Keratinocyte (primary cell): ENCODE measurements around the gene RFTN1. TPM values are rescaled to one million over a fixed set of nuclear protein-coding genes. Genes with fewer than 3 reads are reported as not detected.

ENCODE experiments used
- DNase-seq: peaks from one replicate; pipeline ENCODE4 v3.0.0-alpha.2; 2011; ENCODE audit warnings: low read depth, missing footprints, low spot score
- FAIRE-seq: peaks from 2 replicates; lab custom pipeline; 2011; peaks lifted over from hg19 to GRCh38; lab: Jason Lieb, UNC
- H2AFZ ChIP-seq: 2 replicates; pipeline ENCODE4 v1.6.0; 2012; ENCODE audit warnings: low read length, control low read depth, inconsistent platforms; ENCODE audit not compliant: control insufficient read depth
- H3K27ac ChIP-seq: 2 replicates; pipeline ENCODE4 v1.5.1; 2011; ENCODE audit warnings: low read length; ENCODE audit not compliant: control insufficient read depth, insufficient read depth
- H3K27me3 ChIP-seq: 3 replicates; pipeline ENCODE4 v1.6.0; 2011; ENCODE audit warnings: low read length; ENCODE audit not compliant: control insufficient read depth, insufficient read depth; ENCODE audit errors: extremely low read depth
- H3K36me3 ChIP-seq, 2 experiments: 2 replicates in 1 of 2; 3 replicates in 1 of 2; pipeline ENCODE4 v1.5.1; 2011; ENCODE audit warnings: low read length in 2 of 2, mild to moderate bottlenecking in 1 of 2; ENCODE audit not compliant: control insufficient read depth in 2 of 2, insufficient read depth in 2 of 2; ENCODE audit errors: extremely low read depth in 1 of 2
- H3K4me1 ChIP-seq: 3 replicates; pipeline ENCODE4 v1.5.1; 2011; ENCODE audit warnings: low read length; ENCODE audit not compliant: control insufficient read depth, insufficient read depth; ENCODE audit errors: extremely low read depth
- H3K4me2 ChIP-seq: 3 replicates; pipeline ENCODE4 v1.6.0; 2011; ENCODE audit warnings: low read depth, low read length; ENCODE audit not compliant: control insufficient read depth, insufficient read depth; ENCODE audit errors: extremely low read depth
- H3K4me3 ChIP-seq, 3 experiments: fragments of 200-600 bp in 1 of 3; sonication (generic) in 1 of 3; 2 replicates in 2 of 3; 3 replicates in 1 of 3; pipeline ENCODE4 v1.5.1; 2011 to 2016; ENCODE audit warnings: low read length in 3 of 3, mild to moderate bottlenecking in 3 of 3, control low read depth in 2 of 3, inconsistent platforms in 1 of 3, low read depth in 1 of 3, mixed read lengths in 1 of 3, mixed run types in 1 of 3, moderate library complexity in 1 of 3; ENCODE audit not compliant: control insufficient read depth in 2 of 3, insufficient read depth in 2 of 3; ENCODE audit errors: extremely low read depth in 1 of 3
- H3K79me2 ChIP-seq: 2 replicates; pipeline ENCODE4 v1.6.0; 2012; ENCODE audit warnings: low read length; ENCODE audit not compliant: control insufficient read depth, insufficient read depth
- H3K9ac ChIP-seq: 3 replicates; pipeline ENCODE4 v1.6.0; 2011; ENCODE audit warnings: low read length; ENCODE audit not compliant: control insufficient read depth, insufficient read depth; ENCODE audit errors: extremely low read depth
- H3K9me1 ChIP-seq: 3 replicates; pipeline ENCODE4 v1.6.0; 2011; ENCODE audit warnings: low read length; ENCODE audit not compliant: control insufficient read depth, insufficient read depth; ENCODE audit errors: extremely low read depth
- H3K9me3 ChIP-seq: 2 replicates; pipeline ENCODE4 v1.5.1; 2012; ENCODE audit warnings: low read depth, low read length; ENCODE audit not compliant: control insufficient read depth
- H4K20me1 ChIP-seq: 3 replicates; pipeline ENCODE4 v1.6.0; 2011; ENCODE audit warnings: low read length; ENCODE audit not compliant: control insufficient read depth, insufficient read depth; ENCODE audit errors: extremely low read depth
- EZH2 ChIP-seq: IDR thresholded peaks from one replicate; pipeline ENCODE4 v1.6.1; 2012; ENCODE audit warnings: inconsistent platforms, mild to moderate bottlenecking, low read length, moderate library complexity
- dilution Hi-C: fragments of 300-500 bp; cut with MboI; formaldehyde crosslinking; loops from one replicate; pipeline ENCODE4 v1.7.0; 2020; ENCODE audit warnings: low sequenced_read_pairs; ENCODE audit not compliant: extremely low pct_ligation_motif_present
- polyA plus RNA-seq, 5 experiments: library from polyadenylated mRNA; depleted of rRNA in 3 of 5; stranded (reverse) in 3 of 5; stranded (forward) in 1 of 5; unstranded in 1 of 5; fragments of >200 nt; gene quantifications; 1 replicate in 1 of 5; 2 replicates in 3 of 5; 3 replicates in 1 of 5; pipeline versions ENCODE4 v1.2.1 to v1.2.3, GENCODE V29; 2011 to 2012; ENCODE audit warnings: missing spikeins in 2 of 5, low read depth in 1 of 5, low replicate concordance in 1 of 5
- TF ChIP-seq, protein P1 (sequence below), 3 experiments: IDR thresholded peaks in 1 of 3; conservative IDR thresholded peaks in 1 of 3; optimal IDR thresholded peaks in 1 of 3; 2 replicates in 2 of 3; 3 replicates in 1 of 3; pipeline versions ENCODE3 to v1.5.1; 2011; ENCODE audit warnings: low read length in 3 of 3, mild to moderate bottlenecking in 3 of 3, moderate library complexity in 2 of 3, control low read depth in 1 of 3, inconsistent platforms in 1 of 3; ENCODE audit not compliant: insufficient read depth in 2 of 3; ENCODE audit errors: extremely low read depth in 1 of 3

The RFTN1 gene
- polyA plus RNA-seq, 1 donor (not counting 4 experiments of a cell fraction or from before 2014, with no cell fraction given), result 18.0 TPM

DNA sequence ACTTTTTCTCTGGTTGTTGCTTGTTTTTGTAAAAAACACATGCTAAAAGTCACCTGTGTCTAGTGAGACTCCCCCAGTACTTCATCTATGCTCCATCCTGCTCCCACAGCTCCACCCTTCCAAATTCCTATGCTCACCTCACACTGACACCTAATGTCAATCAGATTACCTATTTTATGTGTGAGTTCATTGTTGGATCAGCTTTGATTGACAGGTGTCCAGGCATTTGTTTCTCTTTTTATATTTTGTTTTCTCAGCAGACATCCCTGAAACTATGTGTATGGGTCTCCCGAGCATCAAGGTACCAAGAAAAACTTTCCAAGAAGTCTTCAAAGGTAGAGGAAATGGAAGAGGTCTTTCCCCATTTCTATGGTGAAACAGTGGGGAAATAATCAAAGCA is 13.4 kb downstream of the RFTN1 start:
- dilution Hi-C loops, result no loop called here
- FAIRE-seq (no peak), DNase-seq (no peak)
- H4K20me1 ChIP-seq, result no peaks in the 10 kb centered on the region
- H3K9me3 ChIP-seq, result peaks cover 3% of the 10 kb centered on the region
- TF ChIP-seq, protein P1, sequence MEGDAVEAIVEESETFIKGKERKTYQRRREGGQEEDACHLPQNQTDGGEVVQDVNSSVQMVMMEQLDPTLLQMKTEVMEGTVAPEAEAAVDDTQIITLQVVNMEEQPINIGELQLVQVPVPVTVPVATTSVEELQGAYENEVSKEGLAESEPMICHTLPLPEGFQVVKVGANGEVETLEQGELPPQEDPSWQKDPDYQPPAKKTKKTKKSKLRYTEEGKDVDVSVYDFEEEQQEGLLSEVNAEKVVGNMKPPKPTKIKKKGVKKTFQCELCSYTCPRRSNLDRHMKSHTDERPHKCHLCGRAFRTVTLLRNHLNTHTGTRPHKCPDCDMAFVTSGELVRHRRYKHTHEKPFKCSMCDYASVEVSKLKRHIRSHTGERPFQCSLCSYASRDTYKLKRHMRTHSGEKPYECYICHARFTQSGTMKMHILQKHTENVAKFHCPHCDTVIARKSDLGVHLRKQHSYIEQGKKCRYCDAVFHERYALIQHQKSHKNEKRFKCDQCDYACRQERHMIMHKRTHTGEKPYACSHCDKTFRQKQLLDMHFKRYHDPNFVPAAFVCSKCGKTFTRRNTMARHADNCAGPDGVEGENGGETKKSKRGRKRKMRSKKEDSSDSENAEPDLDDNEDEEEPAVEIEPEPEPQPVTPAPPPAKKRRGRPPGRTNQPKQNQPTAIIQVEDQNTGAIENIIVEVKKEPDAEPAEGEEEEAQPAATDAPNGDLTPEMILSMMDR (optimal IDR thresholded peaks at IDR 0.05 in 1 of 3, IDR thresholded peaks at IDR 0.05 in 1 of 3, conservative IDR thresholded peaks at IDR 0.05 in 1 of 3; ENCODE audit: extremely low read depth in 1 of 3, insufficient read depth in 2 of 3, low read length in 3 of 3), result no peak
- no peak for TF ChIP-seq EZH2
- H3K27me3 ChIP-seq, result no peaks in the 10 kb centered on the region
- peaks cover 3% of the 10 kb centered on the region for H3K9me1 ChIP-seq
- no peak overlapping the region for H3K4me3 ChIP-seq
- H3K27ac ChIP-seq, result no peak overlapping the region
- H3K36me3 ChIP-seq, result peaks cover 0 to 2% of the 10 kb centered on the region in 2 experiments
- H2AFZ ChIP-seq, result no peak overlapping the region
- no peak overlapping the region for H3K9ac ChIP-seq
- H3K4me2 ChIP-seq, result no peak overlapping the region
- H3K4me1 ChIP-seq, result peaks cover 3% of the 10 kb centered on the region
- peaks cover 4% of the 10 kb centered on the region for H3K79me2 ChIP-seq

DNA sequence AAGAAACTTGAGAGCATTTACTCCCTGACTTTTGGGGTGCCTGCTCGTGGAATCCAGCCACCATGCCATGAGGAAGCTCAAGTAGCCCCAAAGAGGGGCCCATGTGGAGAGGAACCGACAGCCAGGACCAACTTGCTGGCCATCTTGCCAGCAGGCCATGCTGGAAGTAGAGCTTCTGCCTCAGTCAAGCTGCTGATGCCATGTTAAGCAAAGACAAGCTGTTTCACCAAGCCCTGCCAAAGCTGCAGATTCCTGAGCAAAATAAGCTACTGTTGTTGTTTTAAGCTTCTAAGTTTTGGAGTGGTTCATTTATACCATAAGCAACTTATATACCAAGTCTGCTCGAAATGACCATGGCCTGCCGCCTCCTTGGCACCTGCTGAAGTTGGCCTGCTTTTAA is 14.1 kb downstream of the RFTN1 start:
- TF ChIP-seq, protein P1 (optimal IDR thresholded peaks at IDR 0.05 in 1 of 3, IDR thresholded peaks at IDR 0.05 in 1 of 3, conservative IDR thresholded peaks at IDR 0.05 in 1 of 3; ENCODE audit: extremely low read depth in 1 of 3, insufficient read depth in 2 of 3, low read length in 3 of 3), result no peak
- no peak for TF ChIP-seq EZH2
- H3K4me2 ChIP-seq, result no peak overlapping the region
- FAIRE-seq (no peak), DNase-seq (no peak)
- no peak overlapping the region for H3K27ac ChIP-seq
- peaks cover 0 to 2% of the 10 kb centered on the region in 2 experiments for H3K36me3 ChIP-seq
- H3K9me1 ChIP-seq, result peaks cover 3% of the 10 kb centered on the region
- no peak overlapping the region for H2AFZ ChIP-seq
- no peak overlapping the region for H3K9ac ChIP-seq
- H3K4me1 ChIP-seq, result peaks cover 3% of the 10 kb centered on the region
- no peaks in the 10 kb centered on the region for H4K20me1 ChIP-seq
- dilution Hi-C loops, result no loop called here
- H3K79me2 ChIP-seq, result peaks cover 4% of the 10 kb centered on the region
- no peaks in the 10 kb centered on the region for H3K27me3 ChIP-seq
- peaks cover 3% of the 10 kb centered on the region for H3K9me3 ChIP-seq
- no peak overlapping the region for H3K4me3 ChIP-seq
